NCI-H446 treated with DMSO at 0.1 percent for 48 hours (cell line): ENCODE data around the gene PPARA.
"Not testable (repeated sequence)": the region's sequence is repeated elsewhere in the genome, so short reads cannot be mapped to it uniquely, and the experiment has no call there.

Experiments
- DNase-seq: peaks from one replicate; lab custom pipeline; 2025; lab: John Stamatoyannopoulos, UW

Gene PPARA

GRCh38 chr22:46175631-46176030, 25.3 kb downstream of the PPARA start:
- DNase-seq: no peak

DNA sequence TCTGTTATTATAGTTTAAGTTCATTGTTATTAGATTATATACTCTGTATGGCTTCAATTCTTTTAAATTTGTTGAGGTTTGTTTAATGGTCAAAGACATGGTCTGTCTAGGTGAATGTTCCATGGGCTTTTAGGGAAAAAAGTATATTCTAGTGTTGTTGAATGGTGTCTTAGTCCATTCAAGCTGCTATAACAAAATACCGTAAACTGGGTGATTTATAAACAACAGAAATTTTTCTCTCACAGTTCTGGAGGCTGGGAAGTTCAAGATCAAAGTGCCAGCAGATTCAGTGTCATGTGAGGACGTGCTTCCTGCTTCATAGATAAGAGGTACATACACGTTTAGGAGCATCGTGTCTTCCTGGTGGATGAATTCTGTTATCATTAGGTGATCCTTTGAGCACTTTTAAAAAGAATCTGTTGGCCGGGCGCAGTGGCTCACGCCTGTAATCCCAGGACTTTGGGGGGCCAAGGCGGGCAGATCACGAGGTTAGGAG, 26.2 kb downstream of the PPARA start:
- DNase-seq: no peak

DNA sequence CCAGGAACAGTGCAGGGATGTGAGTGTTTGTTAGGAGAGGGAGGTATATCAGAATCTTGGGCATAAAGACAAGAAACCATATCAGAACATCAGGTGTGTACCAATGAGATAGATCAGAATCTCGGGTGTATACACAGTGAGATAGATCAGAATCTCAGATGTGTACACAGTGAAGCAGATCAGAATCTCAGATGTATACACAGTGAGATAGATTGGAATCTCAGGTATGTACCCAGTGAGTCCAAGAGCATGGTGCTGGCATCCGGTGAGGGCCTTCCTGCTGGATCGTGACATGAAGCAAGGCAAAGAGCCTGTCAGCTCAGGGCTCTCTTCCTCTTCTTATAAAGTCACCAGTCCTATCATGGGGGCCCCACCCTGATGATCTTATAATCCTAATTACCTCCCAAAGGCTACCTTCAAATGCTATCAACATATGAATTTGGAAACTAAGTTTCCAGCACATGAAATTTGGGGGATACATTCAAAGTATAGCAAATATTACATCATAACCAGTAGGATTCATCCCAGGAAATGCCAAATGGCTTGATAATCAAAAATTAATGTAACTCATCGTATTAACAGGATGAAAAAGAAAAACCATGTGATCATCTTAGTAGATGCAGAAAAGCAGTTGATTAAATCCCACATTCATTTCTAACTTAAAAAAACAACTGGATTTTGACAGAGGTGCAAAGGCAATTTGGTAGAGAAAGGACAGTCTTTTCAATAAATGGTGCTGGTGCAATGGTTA, 28.6 kb downstream of the PPARA start:
- DNase-seq: no peak

- DNase-seq: no peak
Observed at GRCh38 chr22:46179748-46180147, 29.4 kb downstream of the PPARA start.

DNA sequence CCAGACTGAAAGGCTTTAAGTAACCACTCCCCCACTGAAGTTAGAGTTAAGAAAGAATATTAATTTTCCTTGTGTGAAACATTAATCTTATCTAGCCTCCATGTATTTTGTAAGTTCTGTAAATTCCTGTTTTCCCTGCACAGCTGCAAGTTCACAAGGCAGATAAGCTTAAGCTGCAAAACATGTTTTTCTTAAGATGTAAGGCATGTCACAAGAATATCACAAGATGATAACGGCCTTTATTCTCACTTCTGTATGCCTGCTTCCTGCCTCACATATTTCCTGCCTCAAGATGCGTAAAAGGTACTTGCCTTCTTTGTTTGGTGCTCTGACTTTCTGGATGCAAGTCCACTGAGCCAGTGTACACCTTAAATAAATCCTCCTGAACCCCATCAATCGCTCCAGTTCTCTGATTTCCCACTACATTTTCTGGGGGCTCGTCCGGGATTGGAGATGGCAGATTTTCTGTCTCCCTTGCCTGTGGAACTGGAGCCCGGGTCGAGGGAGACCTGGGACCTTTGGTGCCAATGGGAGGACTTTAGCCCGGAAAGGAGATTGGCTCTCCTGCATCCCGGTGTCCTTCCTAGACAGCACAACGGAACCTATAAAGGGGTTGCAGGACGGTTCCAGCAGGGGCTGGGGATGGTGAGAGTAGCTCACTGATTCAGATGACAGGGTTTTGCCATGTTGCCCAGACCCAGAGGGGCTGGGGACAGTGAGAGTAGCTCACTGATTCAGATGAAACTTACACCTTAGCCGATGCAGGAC, 30.2 kb downstream of the PPARA start:
- no peak for DNase-seq

- DNase-seq: no peak
Observed at GRCh38 chr22:46183733-46184132, 33.4 kb downstream of the PPARA start.

GRCh38 chr22:46185283-46185682, 35.0 kb downstream of the PPARA start:
- no peak for DNase-seq

- DNase-seq: no peak
Observed at GRCh38 chr22:46187862-46188261, 37.5 kb downstream of the PPARA start.

GRCh38 chr22:46192210-46192993, 42.1 kb downstream of the PPARA start:
- no peak for DNase-seq

DNA sequence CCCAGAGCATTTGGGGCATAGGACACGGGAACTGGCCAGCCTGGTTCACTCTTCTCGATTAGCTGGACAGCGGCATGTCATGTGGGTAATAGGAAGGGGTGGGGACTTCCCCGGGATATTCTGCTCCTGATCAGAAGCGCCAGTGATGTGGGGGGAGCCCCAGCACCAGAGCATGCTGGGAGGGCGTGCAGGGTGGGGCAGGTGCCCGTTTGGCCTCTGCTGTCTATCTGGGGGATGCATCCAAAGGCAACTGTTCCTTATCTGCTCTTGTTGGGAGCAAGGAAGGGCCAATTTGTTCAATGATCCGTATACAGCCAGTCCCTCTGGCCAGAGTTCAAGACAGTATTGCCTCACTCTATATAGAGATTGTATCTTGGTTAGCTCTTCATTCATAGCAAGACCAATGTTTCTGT, 43.6 kb downstream of the PPARA start:
- DNase-seq: no peak

DNA sequence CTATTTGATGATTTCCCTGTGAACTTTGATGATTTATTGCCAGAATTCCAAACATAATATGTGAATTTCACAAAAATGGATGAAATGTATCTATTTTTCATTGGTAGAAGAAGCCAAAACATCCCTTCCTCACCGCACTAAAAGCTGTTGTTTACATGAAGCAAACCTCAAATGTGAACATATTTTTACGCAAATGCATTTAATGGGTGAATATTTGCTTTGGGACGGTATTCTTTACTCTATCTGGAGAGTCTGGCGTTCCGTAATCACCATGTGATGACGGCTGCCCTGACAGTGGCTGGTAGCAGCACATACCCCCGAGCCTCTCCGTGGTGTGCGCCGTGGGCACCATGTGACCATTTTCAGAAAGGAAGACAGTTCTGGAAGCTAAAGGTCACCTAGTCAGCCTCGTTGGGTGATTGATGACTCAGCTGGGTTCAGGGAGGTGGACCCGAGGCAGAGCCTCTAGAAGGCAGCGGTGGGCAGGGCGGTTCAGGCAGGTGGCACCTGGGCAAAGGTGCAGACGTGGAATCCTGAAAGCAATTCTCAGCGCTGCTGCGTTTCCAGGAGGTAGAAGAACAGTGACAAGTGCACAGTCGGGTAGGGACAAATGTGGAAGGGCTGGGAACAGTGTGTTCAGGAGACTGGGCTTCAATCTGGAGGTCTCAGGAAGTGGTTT, 45.3 kb downstream of the PPARA start:
- DNase-seq: no peak

DNA sequence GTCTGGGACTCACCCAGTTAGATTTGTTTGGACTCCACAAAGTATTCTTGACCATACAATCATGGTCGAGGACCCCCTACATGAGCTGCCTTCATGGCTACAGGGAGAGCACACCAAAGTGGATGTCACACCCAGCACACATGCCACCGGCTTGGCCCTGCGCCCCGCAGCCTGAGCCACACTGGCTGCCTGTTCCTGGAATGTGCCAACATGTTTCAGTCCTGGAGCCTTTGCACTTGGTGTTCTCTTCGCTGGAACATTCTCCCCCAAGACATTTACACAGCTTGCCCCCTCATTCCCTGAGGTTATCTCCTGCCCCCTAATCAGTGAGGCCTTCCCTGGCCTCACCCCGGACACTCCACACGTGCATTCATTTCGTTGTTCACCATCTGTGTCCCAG, 46.0 kb downstream of the PPARA start:
- DNase-seq: no peak

- DNase-seq: no peak
Observed at GRCh38 chr22:46198274-46198673, 47.9 kb downstream of the PPARA start.

DNA sequence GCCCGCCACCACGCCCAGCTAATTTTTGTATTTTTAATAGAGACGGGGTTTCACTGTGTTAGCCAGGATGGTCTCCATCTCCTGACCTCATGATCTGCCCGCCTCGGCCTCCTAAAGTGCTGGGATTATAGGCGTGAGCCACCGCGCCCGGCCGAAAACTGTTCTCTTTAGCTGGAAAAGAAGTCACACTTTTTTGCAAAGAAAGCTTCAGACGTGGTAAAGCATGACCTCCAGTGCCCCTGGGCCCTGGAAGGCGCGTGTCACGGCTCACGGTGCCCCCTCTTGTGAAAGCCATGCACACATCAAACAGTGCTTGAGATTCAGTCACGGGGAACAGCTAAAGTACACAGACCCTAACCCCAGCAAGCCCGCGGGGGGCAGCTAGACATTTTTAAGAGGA, 48.5 kb downstream of the PPARA start:
- DNase-seq: not testable (repeated sequence)

GRCh38 chr22:46201059-46201757, 50.9 kb downstream of the PPARA start:
- DNase-seq: no peak

GRCh38 chr22:46202897-46203600, 52.7 kb downstream of the PPARA start:
- DNase-seq: no peak

DNA sequence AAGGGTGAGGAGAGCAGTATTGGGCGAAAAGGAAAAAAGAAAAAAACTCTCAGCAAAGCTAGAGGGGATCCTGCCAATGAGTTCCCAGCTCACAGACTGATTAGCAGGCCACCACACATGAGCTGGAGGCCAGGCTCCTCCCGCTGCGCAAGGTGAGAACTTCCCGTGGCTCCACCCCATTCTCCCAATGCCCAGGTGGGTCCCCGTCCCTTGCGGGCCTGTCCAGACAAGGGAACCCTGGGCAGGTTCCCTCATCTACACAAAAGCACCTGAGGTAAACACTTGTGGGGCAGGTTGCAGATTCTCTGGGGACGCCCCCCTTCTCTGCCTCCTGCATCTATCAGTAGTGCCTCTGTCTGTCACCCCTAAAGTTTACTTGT, 53.3 kb downstream of the PPARA start:
- DNase-seq: no peak

DNA sequence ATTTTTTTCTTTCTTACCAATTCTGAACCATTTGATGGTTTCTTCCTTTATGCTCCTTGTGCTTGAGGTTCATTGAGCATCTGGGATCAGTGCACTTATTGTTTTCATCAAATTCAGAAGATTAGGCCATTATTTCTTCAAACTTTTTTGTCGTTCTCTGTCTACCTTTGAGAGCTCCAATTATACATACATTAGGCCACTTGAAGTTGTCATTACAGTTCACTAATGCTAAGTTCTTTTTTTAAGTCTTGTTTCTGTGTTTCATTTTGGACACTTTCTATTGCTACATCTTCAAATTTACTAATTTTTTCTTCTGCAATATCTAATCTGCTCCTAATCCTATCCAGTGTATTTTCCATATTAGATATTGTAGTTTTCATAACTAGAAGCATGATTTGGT, 58.9 kb downstream of the PPARA start:
- DNase-seq: no peak

- no peak for DNase-seq
Observed at GRCh38 chr22:46212195-46212594, 61.9 kb downstream of the PPARA start.

- no peak for DNase-seq
Observed at GRCh38 chr22:46213052-46213451, 62.7 kb downstream of the PPARA start.

GRCh38 chr22:46214149-46214548, 63.8 kb downstream of the PPARA start:
- no peak for DNase-seq
